ENCODE results near the gene NDRG3.
"Not testable (repeated sequence)": the region's sequence is repeated elsewhere in the genome, so short reads cannot be mapped to it uniquely, and the experiment has no call there.

The NDRG3 gene

GRCh38 chr20:36760647-36761046 lies 14.8 kb upstream of the NDRG3 start:
- no peak for DNase-seq (ENCODE audit: low read depth)

GRCh38 chr20:36758276-36758675 lies 12.4 kb upstream of the NDRG3 start:
- DNase-seq (ENCODE audit: low read depth) = no peak

GRCh38 chr20:36756496-36756895 lies 10.6 kb upstream of the NDRG3 start:
- DNase-seq (ENCODE audit: low read depth) = no peak

GRCh38 chr20:36754656-36755222 lies 8.8 kb upstream of the NDRG3 start:
- peak; percentile 65 for DNase-seq (ENCODE audit: low read depth)

GRCh38 chr20:36752582-36752981 lies 6.7 kb upstream of the NDRG3 start:
- DNase-seq (ENCODE audit: low read depth) = no peak

GRCh38 chr20:36745234-36745926 lies 510 bp downstream of the NDRG3 start:
- DNase-seq (ENCODE audit: low read depth) = no peak

GRCh38 chr20:36744764-36745191 lies 1.1 kb downstream of the NDRG3 start:
- peak; percentile 23 for DNase-seq (ENCODE audit: low read depth)

- no peak for DNase-seq (ENCODE audit: low read depth)
These were observed 1.6 kb downstream of the NDRG3 start for GRCh38 chr20:36744243-36744642.

- no peak for DNase-seq (ENCODE audit: low read depth)
These were observed 3.3 kb downstream of the NDRG3 start for GRCh38 chr20:36742558-36742957.

GRCh38 chr20:36741072-36741471 lies 4.8 kb downstream of the NDRG3 start:
- no peak for DNase-seq (ENCODE audit: low read depth)

- DNase-seq (ENCODE audit: low read depth) = no peak
These were observed 8.7 kb downstream of the NDRG3 start for GRCh38 chr20:36737183-36737499.

- no peak for DNase-seq (ENCODE audit: low read depth)
These were observed 9.3 kb downstream of the NDRG3 start for GRCh38 chr20:36736451-36737182.

- DNase-seq (ENCODE audit: low read depth) = no peak
These were observed 13.4 kb downstream of the NDRG3 start for GRCh38 chr20:36732456-36732855.

GRCh38 chr20:36728986-36729385 lies 16.9 kb downstream of the NDRG3 start:
- no peak for DNase-seq (ENCODE audit: low read depth)

GRCh38 chr20:36726168-36726567 lies 19.7 kb downstream of the NDRG3 start:
- DNase-seq (ENCODE audit: low read depth) = no peak

GRCh38 chr20:36720510-36720909 lies 25.4 kb downstream of the NDRG3 start:
- no peak for DNase-seq (ENCODE audit: low read depth)

- DNase-seq (ENCODE audit: low read depth) = no peak
These were observed 28.2 kb downstream of the NDRG3 start for GRCh38 chr20:36717657-36718056.

- DNase-seq (ENCODE audit: low read depth) = no peak
These were observed 28.9 kb downstream of the NDRG3 start for GRCh38 chr20:36717021-36717420.

- no peak for DNase-seq (ENCODE audit: low read depth)
These were observed 33.1 kb downstream of the NDRG3 start for GRCh38 chr20:36712775-36713174.

GRCh38 chr20:36709126-36709525 lies 36.8 kb downstream of the NDRG3 start:
- no peak for DNase-seq (ENCODE audit: low read depth)

GRCh38 chr20:36703530-36703929 lies 42.4 kb downstream of the NDRG3 start:
- DNase-seq (ENCODE audit: low read depth) = no peak

- no peak for DNase-seq (ENCODE audit: low read depth)
These were observed 45.5 kb downstream of the NDRG3 start for GRCh38 chr20:36700438-36700837.

GRCh38 chr20:36695467-36695866 lies 50.4 kb downstream of the NDRG3 start:
- not testable (repeated sequence) for DNase-seq (ENCODE audit: low read depth)

- DNase-seq (ENCODE audit: low read depth) = no peak
These were observed 57.3 kb downstream of the NDRG3 start for GRCh38 chr20:36688630-36689029.

All from fibroblast of the conjunctiva (primary cell).